Renal cortex interstitium (tissue), 11 donors: ENCODE data around the gene HORMAD2. TPM values are rescaled to one million over a fixed set of nuclear protein-coding genes. Genes with fewer than 3 reads are reported as not detected.
A peak's percentile ranks its signal among the peaks of the same experiment; 100 is the strongest.
"Not testable (repeated sequence)": the region's sequence is repeated elsewhere in the genome, so short reads cannot be mapped to it uniquely, and the experiment has no call there.

Source experiments
- DNase-seq, 11 donors: peaks; one replicate each; pipeline ENCODE4 v3.0.0-alpha.2; 2013; ENCODE audit warnings: low read depth in 9 of 11, low spot score in 4 of 11; ENCODE audit errors: extremely low read depth in 1 of 11
- polyA plus RNA-seq, 3 donors: library from polyadenylated mRNA; unstranded; fragments of 120-200 nt; gene quantifications; one replicate each; pipeline ENCODE4 v1.2.1, GENCODE V29; 2013; ENCODE audit not compliant: insufficient read length in 3 of 3

HORMAD2 gene
- polyA plus RNA-seq, 3 donors = 0.10 TPM; not detected in 2

DNA sequence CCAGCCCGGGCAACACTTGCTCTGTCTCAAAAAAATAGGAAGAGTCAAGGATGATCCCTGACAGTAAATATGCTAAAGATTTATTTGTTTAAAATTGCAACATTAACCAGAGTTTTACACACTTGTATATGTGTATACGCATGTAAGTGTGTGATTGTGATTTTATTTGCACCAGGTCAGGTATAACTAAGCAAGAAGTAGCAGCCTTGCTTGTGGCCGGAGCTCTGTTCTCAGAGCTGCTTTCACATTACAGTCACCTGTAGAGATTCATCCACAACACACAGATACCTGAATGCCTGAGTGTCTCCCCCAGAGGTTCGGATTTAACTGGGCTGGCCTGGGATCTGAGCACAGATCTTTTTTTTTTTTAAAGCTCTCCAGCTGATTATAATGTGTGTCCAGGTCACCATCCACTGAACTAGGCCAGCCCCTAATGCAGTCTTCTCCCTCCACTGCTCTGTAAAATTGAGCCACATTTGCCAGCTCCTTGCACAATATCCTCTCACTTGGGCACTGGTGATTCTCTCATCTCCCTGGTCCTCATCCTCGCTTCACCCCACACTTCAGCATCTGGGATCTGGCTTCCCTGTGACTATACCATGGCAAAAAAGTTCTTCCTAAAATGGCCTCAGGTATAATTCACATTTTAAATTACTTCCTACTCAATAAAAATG, 118.0 kb downstream of the HORMAD2 start:
- no peak for DNase-seq

DNA sequence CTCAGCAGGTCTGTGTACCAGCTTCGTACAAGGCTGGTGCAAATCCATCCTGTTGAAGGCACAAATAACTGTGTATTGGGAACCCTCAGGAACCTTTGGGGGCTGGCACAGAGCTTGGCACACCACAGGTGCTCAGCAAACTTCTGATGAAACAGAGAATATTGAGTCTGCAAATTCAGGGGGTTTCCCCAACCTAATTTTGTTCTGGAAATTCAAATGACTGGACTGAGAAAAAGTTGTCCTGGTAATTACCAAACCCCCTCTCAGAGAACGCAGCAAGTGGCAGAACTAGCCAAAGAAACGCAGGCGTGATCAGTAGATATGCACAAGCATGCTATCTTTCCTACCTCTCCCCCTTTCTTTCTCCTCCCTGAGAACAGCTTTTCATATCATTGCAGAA, 118.7 kb downstream of the HORMAD2 start:
- no peak for DNase-seq

DNA sequence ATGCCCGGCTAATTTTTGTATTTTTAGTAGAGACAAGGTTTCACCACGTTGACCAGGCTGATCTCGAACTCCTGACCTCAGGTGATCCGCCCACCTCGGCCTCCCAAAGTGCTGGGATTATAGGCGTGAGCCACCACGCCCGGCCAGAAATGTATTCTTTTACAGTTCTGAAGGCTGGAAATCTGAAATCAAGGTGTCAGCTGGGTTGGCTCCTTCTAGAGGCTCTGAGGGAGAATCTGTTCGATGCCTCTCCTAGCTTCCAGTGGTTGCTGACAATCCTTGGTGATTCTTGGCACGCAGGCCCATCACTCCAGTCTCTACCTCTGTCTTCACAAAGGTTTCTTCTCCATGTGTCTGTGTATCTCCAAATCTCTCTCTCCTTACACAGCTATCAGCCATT, 120.6 kb downstream of the HORMAD2 start:
- not testable (repeated sequence) for DNase-seq

DNA sequence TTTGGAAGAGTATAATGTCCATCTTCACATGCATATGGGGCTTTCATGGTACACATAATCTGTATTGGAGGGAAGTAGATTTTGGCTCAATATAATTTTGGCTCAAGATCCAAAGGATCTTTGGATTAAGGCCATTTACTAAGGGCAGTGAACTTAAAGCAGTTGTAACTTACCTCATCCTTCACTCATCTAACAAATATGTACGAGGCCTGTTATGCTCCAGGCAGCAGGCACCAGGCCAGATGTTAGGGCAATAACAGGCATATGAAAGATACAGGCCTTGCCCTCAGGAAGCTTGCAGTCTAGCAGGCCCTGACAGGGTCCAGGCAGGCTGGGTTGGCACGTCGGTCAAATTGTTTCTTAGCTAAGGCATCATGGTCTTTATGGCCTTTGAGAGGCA, 121.7 kb downstream of the HORMAD2 start:
- no peak for DNase-seq

DNA sequence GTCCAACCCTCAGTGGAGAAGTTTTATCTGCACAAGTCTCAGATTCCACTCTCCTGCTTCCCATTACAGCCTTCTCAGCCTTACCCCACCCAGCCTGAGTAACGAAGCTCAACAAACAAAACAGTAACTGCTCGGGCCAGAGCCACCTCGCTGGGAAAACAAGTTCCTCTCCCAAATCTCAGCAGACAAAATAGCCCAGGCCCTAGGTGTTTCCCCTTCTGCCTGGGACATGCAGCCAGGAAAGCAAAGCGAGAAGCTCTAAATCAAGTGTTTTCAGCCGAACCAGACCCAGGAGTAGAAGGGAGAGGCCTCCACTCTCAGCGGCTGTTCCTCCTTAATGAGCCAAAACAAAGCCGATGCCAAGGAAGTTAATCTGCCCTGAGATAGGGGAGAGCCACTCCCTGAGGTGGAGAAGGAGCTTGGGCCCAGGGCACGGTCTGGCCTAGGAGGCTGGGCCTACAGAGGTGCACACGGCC, 122.3 kb downstream of the HORMAD2 start:
- DNase-seq = peak in 3 of 11 donors; percentile 38 to 64 (median 64)

DNA sequence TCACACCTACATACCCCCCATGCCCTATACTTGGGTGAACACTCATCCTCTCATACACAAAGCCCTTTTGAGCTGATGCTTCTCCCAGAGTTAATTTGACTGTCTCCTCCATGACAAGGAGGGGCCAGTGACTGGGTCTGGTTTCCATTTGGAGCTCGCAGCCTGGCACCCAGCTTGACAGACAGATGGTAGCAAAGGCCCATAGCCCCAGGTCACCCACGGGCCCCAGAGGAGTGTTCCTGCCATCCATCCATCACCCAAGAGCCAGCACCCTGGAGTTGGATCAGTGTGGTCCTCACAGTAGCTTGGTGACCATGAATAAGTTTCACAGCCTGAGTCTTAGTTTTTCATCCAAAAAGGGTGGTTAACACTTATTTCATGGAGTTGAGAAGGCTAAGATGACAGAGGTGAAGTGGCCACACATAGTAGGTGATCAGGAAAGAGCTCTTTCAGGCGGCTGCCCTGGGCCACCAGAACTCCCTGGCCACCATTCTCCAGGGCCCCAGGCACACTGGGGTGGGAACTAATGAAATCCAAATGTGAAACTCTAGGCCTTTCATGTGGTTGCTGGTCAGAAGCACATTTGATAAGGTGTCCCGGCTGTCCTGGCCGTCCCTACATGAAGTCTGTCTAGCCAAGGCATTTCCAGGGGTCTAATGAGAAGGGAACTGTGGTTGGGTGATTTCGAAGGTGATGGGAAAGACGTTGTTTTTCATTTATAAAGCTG, 123.9 kb downstream of the HORMAD2 start:
- no peak for DNase-seq

DNA sequence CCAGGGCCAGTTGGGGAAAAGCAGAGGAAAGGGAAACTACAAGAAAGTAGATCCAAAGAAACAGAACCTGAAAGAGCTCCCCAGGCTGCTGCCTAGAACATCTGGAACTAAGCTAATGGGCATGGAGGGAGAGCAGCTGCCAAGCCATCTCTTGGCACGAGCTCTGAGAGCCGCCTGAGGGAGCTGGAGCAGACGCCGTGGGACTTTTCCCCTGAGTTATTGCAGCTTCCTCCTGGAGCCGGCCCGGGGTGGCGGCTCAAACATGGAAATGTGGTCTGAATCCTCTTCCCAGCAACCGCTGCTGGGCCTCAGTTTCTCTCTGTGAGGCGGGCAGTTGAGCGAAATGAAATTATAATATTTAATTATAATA, 124.5 kb downstream of the HORMAD2 start:
- no peak for DNase-seq

DNA sequence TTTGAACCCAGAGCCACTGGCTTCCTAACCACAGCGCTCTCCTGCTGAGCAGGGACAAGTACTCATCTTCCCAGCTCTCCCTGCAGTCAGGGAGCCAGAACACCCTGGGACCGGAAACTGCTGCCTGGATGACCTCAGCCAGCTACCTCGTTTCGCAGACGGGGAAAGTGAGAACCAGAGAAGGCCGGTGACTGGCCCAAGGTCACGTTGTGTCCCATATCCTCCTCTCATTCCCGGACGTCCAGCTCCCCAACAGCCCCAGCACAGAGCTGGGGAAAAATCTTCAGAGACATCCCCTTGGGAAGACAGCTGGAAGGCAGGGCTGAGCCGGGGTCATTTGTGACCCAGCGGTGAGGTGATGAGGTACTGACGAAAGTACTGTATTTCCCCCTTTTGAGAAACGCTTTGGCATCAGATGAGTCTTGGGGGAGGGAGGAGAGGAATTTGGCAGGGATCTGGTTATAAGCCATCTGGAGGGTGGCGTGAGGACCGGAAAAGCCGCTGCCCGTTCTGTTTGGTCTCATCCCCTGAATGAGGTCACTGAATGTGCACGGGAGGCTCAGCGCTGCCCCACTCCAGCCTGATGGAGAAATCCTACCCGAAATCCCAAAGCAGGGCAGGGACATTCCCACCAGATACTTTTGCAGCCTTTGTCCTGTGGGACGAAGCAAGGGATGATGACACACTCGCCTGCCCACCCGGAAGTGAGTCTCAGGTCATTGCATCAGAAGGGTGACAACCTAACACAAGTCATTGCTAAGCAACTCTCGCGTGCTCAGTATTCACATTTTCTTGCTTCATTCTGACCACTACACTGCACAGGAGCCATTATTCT, 125.2 kb downstream of the HORMAD2 start:
- DNase-seq = peak in 1 of 11 donors; percentile 46

DNA sequence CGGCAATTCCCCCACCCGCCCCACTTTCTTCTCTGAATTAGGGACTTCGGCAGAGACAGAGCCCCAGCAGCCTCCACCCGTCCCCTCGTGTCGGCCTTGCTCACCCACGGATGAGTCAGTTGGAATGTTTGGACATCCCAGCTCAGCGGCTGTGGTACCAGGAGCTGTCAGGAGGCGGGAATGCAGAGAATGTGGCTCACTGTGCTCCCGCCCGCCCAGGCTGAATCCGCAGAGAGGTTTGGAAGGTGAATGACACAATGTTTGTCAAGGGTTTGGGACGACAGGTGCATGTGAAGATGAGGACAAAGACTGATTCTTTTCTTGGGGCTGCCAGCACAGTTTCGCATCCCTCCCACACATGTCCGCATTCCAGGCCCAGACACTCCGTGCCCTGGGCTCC, 126.7 kb downstream of the HORMAD2 start:
- peak in 1 of 11 donors; percentile 46 for DNase-seq

DNA sequence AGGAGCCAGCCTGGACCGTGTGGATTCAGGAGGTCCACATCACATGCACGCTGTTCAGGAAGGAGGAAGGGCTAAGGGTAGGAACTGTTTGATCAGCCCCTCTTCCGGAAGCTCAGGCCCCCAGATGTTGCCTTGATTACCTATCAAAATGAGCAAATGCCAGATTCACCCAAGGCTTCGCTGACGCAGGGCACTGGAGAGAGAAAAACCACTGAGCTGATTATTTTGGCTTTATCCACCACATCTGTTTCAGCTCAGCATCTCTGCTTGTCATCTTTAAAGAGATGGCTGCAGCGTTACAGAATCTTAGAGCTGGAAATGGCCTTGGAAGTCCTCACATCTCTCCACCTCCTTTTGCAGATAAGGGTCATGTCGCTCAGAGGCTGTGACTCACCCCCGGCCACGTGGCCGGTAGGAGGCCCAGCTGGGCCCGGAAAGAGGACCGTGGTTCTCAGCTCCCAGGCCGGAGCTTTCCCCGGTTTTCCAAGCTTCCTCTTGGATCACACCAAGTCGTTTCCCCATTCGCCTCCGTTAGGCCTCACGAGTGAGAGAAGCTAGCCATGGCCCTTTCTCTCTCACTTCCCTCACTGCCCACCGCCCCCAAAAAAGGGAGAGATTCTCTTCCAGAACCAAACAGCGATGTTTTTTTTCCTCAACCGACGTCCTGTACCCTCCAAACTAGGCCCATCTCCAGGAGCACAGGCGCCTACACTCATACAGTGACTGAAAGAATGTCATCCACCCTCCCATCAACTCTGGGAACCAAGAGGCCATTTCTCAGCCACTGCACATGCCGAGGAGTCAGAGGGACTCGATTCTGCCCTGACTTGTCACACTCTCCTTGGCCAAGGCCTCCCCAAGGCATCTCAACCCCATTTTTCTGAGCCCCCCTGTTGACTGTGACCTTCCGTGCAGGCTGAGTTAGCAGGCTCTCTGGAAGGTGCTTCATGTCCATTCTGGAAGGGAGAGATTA, 128.7 kb downstream of the HORMAD2 start:
- peak in 5 of 11 donors; percentile 49 to 58 (median 51) for DNase-seq

DNA sequence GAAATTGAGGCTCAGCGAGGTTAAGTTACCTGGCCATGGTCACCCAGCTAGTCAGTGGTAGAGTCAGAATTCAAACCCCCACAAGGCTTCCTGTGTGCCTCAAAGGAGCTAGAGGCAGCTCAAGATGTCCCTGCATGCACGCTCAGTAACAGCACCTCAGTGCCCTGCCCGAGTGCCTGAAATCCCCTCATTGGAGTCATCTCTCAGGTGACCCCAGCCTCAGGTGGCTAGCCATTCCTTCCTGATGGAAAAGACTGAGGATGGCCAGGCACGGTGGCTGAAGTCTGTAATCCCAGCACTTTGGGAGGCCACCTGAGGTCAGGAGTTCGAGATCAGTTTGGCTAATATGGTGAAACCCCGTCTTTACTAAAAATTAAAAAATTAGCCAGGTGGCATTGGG, 129.4 kb downstream of the HORMAD2 start:
- DNase-seq = no peak

DNA sequence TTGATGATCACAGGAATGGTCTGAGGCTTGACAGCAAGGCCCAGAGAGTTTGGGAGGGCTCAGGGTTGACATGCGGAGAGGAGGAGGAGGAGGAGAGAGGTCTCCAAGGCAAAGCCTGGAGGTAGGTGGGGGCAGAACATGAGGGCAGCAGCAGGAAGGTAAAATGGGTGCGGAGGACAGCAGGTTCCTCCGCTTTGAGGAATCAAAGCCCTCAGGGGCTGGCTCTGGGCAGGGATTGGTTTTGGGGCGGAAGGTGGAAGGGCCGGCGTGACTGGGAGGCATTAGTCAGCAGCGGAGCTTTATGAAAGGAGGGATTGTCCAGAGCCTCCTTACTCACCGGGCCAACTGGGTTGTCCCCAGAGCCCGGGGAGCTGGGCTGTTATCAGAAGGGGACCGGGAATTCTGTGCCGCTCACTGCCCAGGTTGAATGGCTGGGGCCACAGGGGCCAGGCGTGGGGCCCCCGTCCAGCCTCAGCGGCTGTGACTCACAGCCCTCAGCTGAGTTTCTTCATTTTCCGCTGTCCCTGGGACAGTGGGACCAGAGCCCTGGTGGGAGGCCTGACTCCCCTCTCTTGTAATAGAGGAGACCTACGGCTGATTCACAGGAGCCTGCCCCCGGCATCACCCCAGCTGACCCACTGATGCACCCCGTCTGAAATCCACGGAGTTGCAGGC, 130.1 kb downstream of the HORMAD2 start:
- DNase-seq = no peak

DNA sequence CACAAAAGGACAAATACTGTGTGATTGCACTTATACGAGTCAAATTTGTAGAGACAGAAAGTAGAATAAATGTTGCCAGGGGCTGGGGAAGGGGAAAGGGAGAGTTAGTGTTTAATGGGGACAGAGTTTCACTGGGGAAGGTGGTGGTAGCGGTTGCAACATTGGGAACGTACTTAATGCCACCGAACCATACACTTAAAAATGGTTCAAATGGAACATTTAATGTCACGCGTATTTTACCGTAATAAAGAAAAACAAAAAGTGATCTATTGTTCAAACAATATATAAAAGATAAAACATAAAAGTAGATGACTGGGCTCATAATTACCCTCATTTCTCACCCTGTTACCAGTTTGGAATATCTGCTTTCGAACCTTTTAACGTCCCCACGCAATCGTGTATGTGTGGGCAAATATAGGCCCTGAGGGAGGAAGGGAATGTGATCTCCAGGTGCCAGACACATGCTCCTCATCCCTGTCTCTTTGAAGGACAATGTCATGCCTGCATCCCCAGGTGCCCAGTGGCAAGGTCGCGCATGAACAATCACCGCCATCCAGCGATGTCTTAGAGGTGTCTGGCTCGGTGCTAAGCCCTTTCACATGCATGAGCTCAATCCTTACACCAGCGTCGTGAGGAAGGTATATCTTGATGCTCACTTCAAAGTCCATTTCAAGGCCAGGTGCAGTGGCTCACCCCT, 131.0 kb downstream of the HORMAD2 start:
- DNase-seq = no peak

DNA sequence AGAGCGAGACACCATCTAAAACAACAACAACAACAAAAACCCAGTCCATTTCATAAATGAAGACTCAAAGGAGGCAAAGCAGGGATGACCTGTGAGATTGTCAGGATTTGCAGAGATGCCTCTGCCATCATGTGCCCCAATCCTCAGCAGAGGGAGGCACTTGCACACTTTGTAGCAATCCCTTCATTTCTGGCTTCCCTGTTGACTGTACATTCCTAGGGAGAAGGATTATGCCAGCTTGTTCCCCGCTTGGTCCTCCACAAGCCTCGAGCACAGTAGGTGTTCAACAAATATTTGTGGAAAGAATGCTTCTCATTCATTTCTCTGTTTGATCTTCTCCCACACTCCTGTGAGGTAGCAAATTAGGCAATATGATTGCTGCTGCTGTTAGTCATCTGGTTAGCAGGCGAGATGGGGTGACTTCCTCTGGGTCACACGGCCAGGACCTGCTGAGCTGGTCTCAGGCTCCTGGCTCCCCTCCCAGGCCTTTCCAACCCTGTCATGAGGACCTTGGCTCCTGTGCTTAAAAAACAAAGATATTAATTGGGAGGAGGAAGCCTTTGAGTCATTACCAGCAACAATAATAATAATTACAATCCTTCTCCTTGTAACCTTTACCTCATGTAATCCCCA, 132.2 kb downstream of the HORMAD2 start:
- DNase-seq = no peak

DNA sequence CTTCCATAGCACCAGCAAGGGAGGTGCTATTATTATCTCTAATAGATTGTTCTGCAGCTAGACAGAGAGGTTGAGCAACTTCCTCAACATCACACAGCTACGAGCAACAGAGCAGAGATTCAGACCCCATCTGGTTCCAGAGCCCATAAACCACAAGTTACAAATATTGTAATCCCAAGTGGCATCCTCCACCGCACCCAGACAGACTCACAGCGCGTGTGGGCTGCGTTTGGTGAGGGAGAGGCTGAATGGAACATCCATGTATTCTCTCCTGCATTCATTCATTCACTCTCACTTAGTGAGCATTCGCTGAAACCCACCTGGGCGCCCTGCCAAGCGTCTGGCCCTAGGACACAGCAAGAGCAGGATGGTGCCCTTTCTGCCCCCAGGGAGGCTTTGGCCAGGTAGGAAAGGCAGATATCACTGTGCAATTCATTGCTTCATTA, 132.8 kb downstream of the HORMAD2 start:
- no peak for DNase-seq

DNA sequence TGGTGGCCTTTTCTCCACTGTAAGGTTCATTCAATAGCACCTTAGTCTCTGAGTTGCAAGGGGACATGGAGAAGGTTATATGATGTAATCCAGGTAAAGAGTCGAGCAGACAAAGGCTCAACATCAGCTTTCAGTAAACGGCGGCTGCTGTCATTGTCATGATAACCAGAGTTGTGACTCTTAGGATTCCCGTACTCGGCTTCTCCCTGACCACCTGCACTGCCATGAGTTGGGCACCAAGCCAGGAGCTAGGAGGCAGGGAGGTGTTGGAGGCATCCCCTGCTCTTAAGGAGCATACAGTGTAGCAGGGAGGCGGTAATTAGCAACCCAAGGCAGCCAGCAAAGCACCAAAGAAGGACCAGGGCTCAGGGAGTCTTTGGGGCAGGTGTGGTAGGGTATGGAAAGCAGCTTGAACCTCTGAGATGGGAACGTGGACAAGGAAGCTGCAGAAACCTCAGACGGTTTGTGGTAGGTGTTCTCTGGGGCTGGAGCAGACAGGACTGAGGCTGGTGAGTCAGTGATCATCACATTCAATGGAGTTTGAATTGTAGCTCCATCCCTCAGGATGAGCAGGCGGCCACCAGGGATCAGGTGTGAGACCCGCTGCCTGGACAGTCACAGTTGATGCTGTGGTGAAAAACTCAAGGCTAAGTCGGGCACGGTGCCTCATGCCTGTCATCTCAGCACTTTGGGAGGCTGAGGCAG, 134.6 kb downstream of the HORMAD2 start:
- no peak for DNase-seq
